Medulla oblongata (tissue), 1 donor: ENCODE measurements around the gene GRXCR2.
"Not testable (repeated sequence)": the region's sequence is repeated elsewhere in the genome, so short reads cannot be mapped to it uniquely, and the experiment has no call there.

Experiments used
- DNase-seq: peaks from one replicate; pipeline ENCODE4 v3.0.0-alpha.2; 2015; ENCODE audit errors: extremely low spot score

The GRXCR2 gene

GRCh38 chr5:145872914-145873313, at the start of gene GRXCR2:
TSS of gene GRXCR2 (minus strand) at chr5:145873014. CDS start at chr5:145872968, 46 bp downstream.
- no peak for DNase-seq

- no peak for DNase-seq
These were observed 49.2 kb upstream of the GRXCR2 start for GRCh38 chr5:145922059-145922458.

- DNase-seq, result no peak
These were observed 48.4 kb upstream of the GRXCR2 start for GRCh38 chr5:145921211-145921610.

- no peak for DNase-seq
These were observed 47.9 kb upstream of the GRXCR2 start for GRCh38 chr5:145920542-145921210.

- no peak for DNase-seq
These were observed 46.6 kb upstream of the GRXCR2 start for GRCh38 chr5:145919413-145919812.

GRCh38 chr5:145918397-145918796, 45.6 kb upstream of the GRXCR2 start:
- DNase-seq, result no peak

GRCh38 chr5:145917288-145917687, 44.5 kb upstream of the GRXCR2 start:
- DNase-seq, result no peak

- DNase-seq, result no peak
These were observed 43.3 kb upstream of the GRXCR2 start for GRCh38 chr5:145915970-145916638.

- DNase-seq, result no peak
These were observed 40.9 kb upstream of the GRXCR2 start for GRCh38 chr5:145913701-145914100.

GRCh38 chr5:145912594-145912993, 39.8 kb upstream of the GRXCR2 start:
- DNase-seq, result no peak

- no peak for DNase-seq
These were observed 39.2 kb upstream of the GRXCR2 start for GRCh38 chr5:145912019-145912418.

- no peak for DNase-seq
These were observed 38.4 kb upstream of the GRXCR2 start for GRCh38 chr5:145911164-145911563.

- no peak for DNase-seq
These were observed 35.6 kb upstream of the GRXCR2 start for GRCh38 chr5:145908206-145908960.

GRCh38 chr5:145906401-145906800, 33.6 kb upstream of the GRXCR2 start:
- DNase-seq, result no peak

GRCh38 chr5:145904743-145905142, 31.9 kb upstream of the GRXCR2 start:
- DNase-seq, result no peak

- no peak for DNase-seq
These were observed 31.1 kb upstream of the GRXCR2 start for GRCh38 chr5:145903867-145904266.

- DNase-seq, result no peak
These were observed 30.3 kb upstream of the GRXCR2 start for GRCh38 chr5:145903113-145903512.

- DNase-seq, result no peak
These were observed 29.6 kb upstream of the GRXCR2 start for GRCh38 chr5:145902421-145902820.

GRCh38 chr5:145898171-145898570, 25.4 kb upstream of the GRXCR2 start:
- DNase-seq, result no peak

- not testable (repeated sequence) for DNase-seq
These were observed 18.6 kb upstream of the GRXCR2 start for GRCh38 chr5:145891378-145891777.

GRCh38 chr5:145889611-145890010, 16.8 kb upstream of the GRXCR2 start:
- DNase-seq, result no peak

GRCh38 chr5:145887976-145888574, 15.3 kb upstream of the GRXCR2 start:
- DNase-seq, result peak; percentile 47
